GM10266 (cell line): Measurements from ENCODE around the gene TDRD9.

Source experiments
- DNase-seq: peaks from one replicate; pipeline ENCODE4 v3.0.0; 2012; ENCODE audit errors: extremely low spot score
- CTCF ChIP-seq: IDR thresholded peaks from 2 replicates; pipeline ENCODE4 v1.5.1; 2012; ENCODE audit warnings: mild to moderate bottlenecking, low read depth; ENCODE audit not compliant: control insufficient read depth, insufficient read depth; ENCODE audit errors: missing control alignments

Gene TDRD9

GRCh38 chr14:104086661-104087461 lies 158.6 kb downstream of the TDRD9 start:
- no peak for TF ChIP-seq CTCF
- DNase-seq = no peak

GRCh38 chr14:104087505-104087904 lies 159.2 kb downstream of the TDRD9 start:
- no peak for TF ChIP-seq CTCF
- DNase-seq = no peak

GRCh38 chr14:104087981-104088850 lies 160.0 kb downstream of the TDRD9 start:
- no peak for DNase-seq
- TF ChIP-seq CTCF = no peak

- no peak for TF ChIP-seq CTCF
- DNase-seq = no peak
These were observed 162.0 kb downstream of the TDRD9 start for GRCh38 chr14:104090071-104090748.

GRCh38 chr14:104091061-104091926 lies 163.0 kb downstream of the TDRD9 start:
- no peak for DNase-seq
- TF ChIP-seq CTCF = no peak

- TF ChIP-seq CTCF = no peak
- no peak for DNase-seq
These were observed 163.9 kb downstream of the TDRD9 start for GRCh38 chr14:104091927-104092771.
